OCI-LY3 (cell line): ENCODE measurements around the gene IVD.

ENCODE experiments used
- H2AFZ ChIP-seq: fragments of 200-600, 300-600 bp; shearing (Covaris generic); 2 replicates; pipeline ENCODE4 v1.6.0; 2014; ENCODE audit warnings: antibody characterized with exemption, low read depth, low read length
- H3K27ac ChIP-seq: fragments of 200-600, 300-600 bp; sonication (generic); 2 replicates; pipeline ENCODE4 v1.5.1; 2014; ENCODE audit warnings: mild to moderate bottlenecking, low read length, moderate library complexity, mixed read lengths
- H3K27me3 ChIP-seq: fragments of 200-600, 300-600 bp; sonication (generic); 2 replicates; pipeline ENCODE4 v1.6.1; 2014; ENCODE audit warnings: low read depth, low read length, mixed read lengths
- H3K36me3 ChIP-seq: fragments of 200-600, 300-600 bp; sonication (generic); replicated peaks from 2 replicates; pipeline ENCODE3; 2014; ENCODE audit warnings: low read depth, low read length, mixed read lengths
- H3K4me1 ChIP-seq: fragments of 300-600, 200-600 bp; sonication (generic); 2 replicates; pipeline ENCODE4 v1.6.1; 2014; ENCODE audit warnings: low read length, mixed read lengths
- H3K4me2 ChIP-seq: fragments of 200-600, 300-600 bp; sonication (generic); 2 replicates; pipeline ENCODE4 v1.6.1; 2014; ENCODE audit warnings: low read length, mixed read lengths
- H3K4me3 ChIP-seq: fragments of 300-600, 200-600 bp; sonication (generic); 2 replicates; pipeline ENCODE4 v1.5.1; 2014; ENCODE audit warnings: antibody characterized with exemption, mild to moderate bottlenecking, low read length, moderate library complexity
- H3K79me2 ChIP-seq: fragments of 300-600, 200-600 bp; shearing (Covaris generic); 2 replicates; pipeline ENCODE4 v1.6.1; 2014; ENCODE audit warnings: mild to moderate bottlenecking, low read length, mixed read lengths
- H3K9ac ChIP-seq: fragments of 300-600, 200-600 bp; shearing (Covaris generic); 2 replicates; pipeline ENCODE4 v1.6.0; 2014; ENCODE audit warnings: mild to moderate bottlenecking, low read length, moderate library complexity
- H3K9me3 ChIP-seq: fragments of 200-600, 300-600 bp; shearing (Covaris generic); 2 replicates; pipeline ENCODE4 v1.6.1; 2014; ENCODE audit warnings: low read length, mixed read lengths; ENCODE audit not compliant: insufficient read depth
- H4K20me1 ChIP-seq: fragments of 200-600, 300-600 bp; sonication (generic); 2 replicates; pipeline ENCODE4 v1.6.1; 2016; ENCODE audit warnings: low read length, mixed read lengths; ENCODE audit not compliant: insufficient read depth
- CTCF ChIP-seq: fragments of 200-600, 300-600 bp; sonication (generic); IDR thresholded peaks from 2 replicates; pipeline ENCODE4 v1.5.1; 2014; ENCODE audit warnings: antibody characterized with exemption, low read length, low read depth
- EZH2phosphoT487 ChIP-seq: fragments of 200-600 bp; shearing (Covaris generic); IDR thresholded peaks from 2 replicates; pipeline ENCODE4 v1.6.1; 2018; ENCODE audit warnings: antibody characterized with exemption, mixed run types, low read depth

The IVD gene

GRCh38 chr15:40407330-40407990, 1.9 kb downstream of the IVD start:
- Histone ChIP-seq H4K20me1 (no peaks in the 10 kb centered on the region), H3K27ac (peak overlapping the region; percentile 94), H2AFZ (no peak overlapping the region), H3K9ac (peak overlapping the region; percentile 69), H3K4me3 (peak overlapping the region; percentile 76), H3K36me3 (peaks cover 33% of the 10 kb centered on the region), H3K79me2 (peaks cover 31% of the 10 kb centered on the region), H3K4me1 (peaks cover 51% of the 10 kb centered on the region), H3K4me2 (peak overlapping the region; percentile 89), H3K27me3 (no peaks in the 10 kb centered on the region), H3K9me3 (no peaks in the 10 kb centered on the region)
- TF ChIP-seq EZH2phosphoT487 (no peak), CTCF (no peak)

- H3K9ac ChIP-seq = peak overlapping the region; percentile 50
- TF ChIP-seq EZH2phosphoT487 = no peak
- no peak for TF ChIP-seq CTCF
- peaks cover 44% of the 10 kb centered on the region for H3K36me3 ChIP-seq
- no peak overlapping the region for H2AFZ ChIP-seq
- peaks cover 31% of the 10 kb centered on the region for H3K79me2 ChIP-seq
- peaks cover 51% of the 10 kb centered on the region for H3K4me1 ChIP-seq
- H3K27ac ChIP-seq = peak overlapping the region; percentile 94
- H3K9me3 ChIP-seq = no peaks in the 10 kb centered on the region
- H3K27me3 ChIP-seq = no peaks in the 10 kb centered on the region
- H3K4me3 ChIP-seq = peak overlapping the region; percentile 45
- peak overlapping the region; percentile 89 for H3K4me2 ChIP-seq
- no peaks in the 10 kb centered on the region for H4K20me1 ChIP-seq
Observed at GRCh38 chr15:40409366-40409765, 3.8 kb downstream of the IVD start.

- no peaks in the 10 kb centered on the region for H3K9me3 ChIP-seq
- no peak overlapping the region for H3K9ac ChIP-seq
- no peak overlapping the region for H2AFZ ChIP-seq
- H3K4me2 ChIP-seq = 0 out of 2 replicates have a peak overlapping the region, but pooled peaks have one; percentile 4
- H3K27me3 ChIP-seq = no peaks in the 10 kb centered on the region
- peaks cover 52% of the 10 kb centered on the region for H3K36me3 ChIP-seq
- no peak for TF ChIP-seq CTCF
- no peak for TF ChIP-seq EZH2phosphoT487
- no peak overlapping the region for H3K4me3 ChIP-seq
- H3K27ac ChIP-seq = peak overlapping the region; percentile 94; the same call in 1 of the 2 replicates
- peaks cover 26% of the 10 kb centered on the region for H3K79me2 ChIP-seq
- no peaks in the 10 kb centered on the region for H4K20me1 ChIP-seq
- H3K4me1 ChIP-seq = peaks cover 46% of the 10 kb centered on the region
Observed at GRCh38 chr15:40410476-40410875, 4.9 kb downstream of the IVD start.

- Histone ChIP-seq H3K79me2 (peaks cover 11% of the 10 kb centered on the region), H3K27me3 (no peaks in the 10 kb centered on the region), H3K27ac (no peak overlapping the region), H3K4me1 (peaks cover 34% of the 10 kb centered on the region), H3K9ac (no peak overlapping the region), H3K4me2 (no peak overlapping the region), H4K20me1 (no peaks in the 10 kb centered on the region), H3K4me3 (no peak overlapping the region), H2AFZ (no peak overlapping the region), H3K9me3 (no peaks in the 10 kb centered on the region), H3K36me3 (peaks cover 60% of the 10 kb centered on the region)
- TF ChIP-seq CTCF (no peak), EZH2phosphoT487 (no peak)
Observed at GRCh38 chr15:40412095-40412759, 6.6 kb downstream of the IVD start.
